Progenitor cell of endocrine pancreas (in vitro differentiated cells): Measurements from ENCODE around the gene BACH2. TPM values are rescaled to one million over a fixed set of nuclear protein-coding genes. Genes with fewer than 3 reads are reported as not detected.

Experiments used
- DNase-seq: peaks from one replicate; pipeline ENCODE4 v3.0.0; 2021; ENCODE audit warnings: low spot score; ENCODE audit not compliant: unreplicated experiment
- H3K27ac Mint-ChIP-seq: 2 replicates; pipeline ENCODE4 v1.8.0; 2021; ENCODE audit warnings: mild to moderate bottlenecking, moderate library complexity, mixed read lengths
- H3K27me3 Mint-ChIP-seq: 2 replicates; pipeline ENCODE4 v1.8.0; 2021; ENCODE audit warnings: mixed read lengths
- H3K36me3 Mint-ChIP-seq: 2 replicates; pipeline ENCODE4 v1.8.0; 2022; ENCODE audit warnings: mixed read lengths; ENCODE audit not compliant: insufficient read depth
- H3K4me1 Mint-ChIP-seq: 2 replicates; pipeline ENCODE4 v1.8.0; 2021; ENCODE audit warnings: low read depth, mixed read lengths
- H3K4me3 Mint-ChIP-seq: 2 replicates; pipeline ENCODE4 v1.8.0; 2021; ENCODE audit warnings: low read depth, mild to moderate bottlenecking, moderate library complexity, mixed read lengths
- H3K9me3 Mint-ChIP-seq: 2 replicates; pipeline ENCODE4 v1.8.0; 2021; ENCODE audit warnings: low read depth, mixed read lengths
- total RNA-seq: library from RNA; stranded (reverse); gene quantifications from 2 replicates; pipeline ENCODE4 v1.2.1, GENCODE V29; 2021
- TF ChIP-seq, protein P1 (sequence below): fragments of 200-600 bp; sonication (generic); IDR thresholded peaks from one replicate; pipeline ENCODE4 v1.5.0; 2021; ENCODE audit warnings: antibody characterized with exemption, mild to moderate bottlenecking; ENCODE audit not compliant: unreplicated experiment

The BACH2 gene
- total RNA-seq, 1 donor from 2014 or later, result 11.2 TPM

DNA sequence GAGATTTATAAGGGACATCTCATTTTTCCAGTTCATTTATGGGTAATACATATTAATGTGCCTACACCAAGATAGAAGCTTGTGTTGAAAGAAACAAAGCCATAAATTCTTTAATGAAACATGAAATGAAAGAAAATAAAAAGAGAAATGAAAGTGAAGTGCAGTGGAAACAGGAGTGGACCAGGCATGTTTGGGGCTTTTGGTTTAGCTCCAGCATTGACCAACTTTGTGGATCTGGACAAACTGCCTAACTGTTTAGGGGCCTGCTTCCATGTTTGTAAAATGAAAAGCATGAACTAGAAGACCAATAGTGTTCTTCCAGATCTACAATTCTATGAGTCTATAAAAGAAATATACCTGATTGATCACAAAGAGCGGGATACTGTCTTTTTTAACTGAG, 277.4 kb downstream of the BACH2 start:
- Mint-ChIP-seq H3K36me3 (no peaks in the 10 kb centered on the region), H3K27ac (no peak overlapping the region), H3K27me3 (no peaks in the 10 kb centered on the region), H3K9me3 (peaks cover 3% of the 10 kb centered on the region), H3K4me3 (no peak overlapping the region), H3K4me1 (no peaks in the 10 kb centered on the region)
- TF ChIP-seq, protein P1, sequence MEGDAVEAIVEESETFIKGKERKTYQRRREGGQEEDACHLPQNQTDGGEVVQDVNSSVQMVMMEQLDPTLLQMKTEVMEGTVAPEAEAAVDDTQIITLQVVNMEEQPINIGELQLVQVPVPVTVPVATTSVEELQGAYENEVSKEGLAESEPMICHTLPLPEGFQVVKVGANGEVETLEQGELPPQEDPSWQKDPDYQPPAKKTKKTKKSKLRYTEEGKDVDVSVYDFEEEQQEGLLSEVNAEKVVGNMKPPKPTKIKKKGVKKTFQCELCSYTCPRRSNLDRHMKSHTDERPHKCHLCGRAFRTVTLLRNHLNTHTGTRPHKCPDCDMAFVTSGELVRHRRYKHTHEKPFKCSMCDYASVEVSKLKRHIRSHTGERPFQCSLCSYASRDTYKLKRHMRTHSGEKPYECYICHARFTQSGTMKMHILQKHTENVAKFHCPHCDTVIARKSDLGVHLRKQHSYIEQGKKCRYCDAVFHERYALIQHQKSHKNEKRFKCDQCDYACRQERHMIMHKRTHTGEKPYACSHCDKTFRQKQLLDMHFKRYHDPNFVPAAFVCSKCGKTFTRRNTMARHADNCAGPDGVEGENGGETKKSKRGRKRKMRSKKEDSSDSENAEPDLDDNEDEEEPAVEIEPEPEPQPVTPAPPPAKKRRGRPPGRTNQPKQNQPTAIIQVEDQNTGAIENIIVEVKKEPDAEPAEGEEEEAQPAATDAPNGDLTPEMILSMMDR, result no peak
- no peak for DNase-seq

DNA sequence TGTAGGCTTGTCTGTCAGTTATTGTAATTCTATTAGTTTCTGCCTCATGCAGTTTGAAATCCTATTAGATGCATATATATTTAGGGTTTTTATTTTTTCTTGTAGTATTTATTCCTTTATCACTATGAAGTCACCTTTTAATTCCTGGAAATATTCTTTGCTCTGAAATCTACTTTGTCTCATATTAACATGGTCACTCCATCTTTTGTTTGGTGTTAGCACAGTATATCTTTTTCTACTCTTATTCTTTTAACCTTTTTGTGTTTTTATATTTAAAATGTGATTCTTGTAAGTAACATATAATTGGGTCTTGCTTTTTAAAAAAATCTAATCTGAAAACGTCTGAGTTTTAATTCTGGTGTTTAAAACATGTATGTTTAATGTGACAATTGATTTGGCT, 280.8 kb downstream of the BACH2 start:
- peaks cover 3% of the 10 kb centered on the region for H3K9me3 Mint-ChIP-seq
- H3K4me1 Mint-ChIP-seq, result no peaks in the 10 kb centered on the region
- H3K27ac Mint-ChIP-seq, result no peak overlapping the region
- TF ChIP-seq, protein P1, result no peak
- no peak overlapping the region for H3K4me3 Mint-ChIP-seq
- H3K27me3 Mint-ChIP-seq, result no peaks in the 10 kb centered on the region
- H3K36me3 Mint-ChIP-seq, result no peaks in the 10 kb centered on the region
- DNase-seq, result no peak

DNA sequence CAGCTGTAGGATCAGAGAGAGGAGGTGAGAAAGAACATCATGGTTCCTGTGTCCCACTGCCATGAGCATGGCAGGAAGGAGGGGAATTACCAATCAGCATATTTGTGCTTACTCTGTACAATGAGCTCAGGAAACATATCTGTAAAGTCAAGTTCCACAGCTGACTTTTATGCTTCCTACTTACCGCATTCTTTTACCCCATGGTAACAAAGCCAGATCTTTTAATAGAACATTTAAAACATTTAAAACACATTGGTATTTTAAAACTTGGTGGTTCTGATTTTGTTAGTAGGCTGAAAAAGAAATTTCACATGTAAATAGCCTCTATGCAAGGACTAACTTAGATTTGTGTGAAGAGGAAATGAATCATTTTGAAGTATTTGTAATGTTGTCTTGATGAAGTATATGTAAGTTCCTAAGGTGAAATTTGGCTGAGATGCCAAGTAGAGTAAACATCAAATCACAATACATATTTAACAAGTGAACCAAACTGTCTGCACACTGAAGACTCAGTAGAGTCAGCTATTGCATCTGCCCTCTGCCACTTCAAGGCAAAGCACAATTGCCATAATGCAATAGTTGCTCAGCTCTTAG, 287.6 kb downstream of the BACH2 start:
- Mint-ChIP-seq H3K9me3 (no peaks in the 10 kb centered on the region), H3K36me3 (no peaks in the 10 kb centered on the region), H3K27me3 (no peaks in the 10 kb centered on the region), H3K4me3 (no peak overlapping the region), H3K4me1 (no peaks in the 10 kb centered on the region), H3K27ac (no peak overlapping the region)
- DNase-seq, result no peak
- TF ChIP-seq, protein P1, result no peak

DNA sequence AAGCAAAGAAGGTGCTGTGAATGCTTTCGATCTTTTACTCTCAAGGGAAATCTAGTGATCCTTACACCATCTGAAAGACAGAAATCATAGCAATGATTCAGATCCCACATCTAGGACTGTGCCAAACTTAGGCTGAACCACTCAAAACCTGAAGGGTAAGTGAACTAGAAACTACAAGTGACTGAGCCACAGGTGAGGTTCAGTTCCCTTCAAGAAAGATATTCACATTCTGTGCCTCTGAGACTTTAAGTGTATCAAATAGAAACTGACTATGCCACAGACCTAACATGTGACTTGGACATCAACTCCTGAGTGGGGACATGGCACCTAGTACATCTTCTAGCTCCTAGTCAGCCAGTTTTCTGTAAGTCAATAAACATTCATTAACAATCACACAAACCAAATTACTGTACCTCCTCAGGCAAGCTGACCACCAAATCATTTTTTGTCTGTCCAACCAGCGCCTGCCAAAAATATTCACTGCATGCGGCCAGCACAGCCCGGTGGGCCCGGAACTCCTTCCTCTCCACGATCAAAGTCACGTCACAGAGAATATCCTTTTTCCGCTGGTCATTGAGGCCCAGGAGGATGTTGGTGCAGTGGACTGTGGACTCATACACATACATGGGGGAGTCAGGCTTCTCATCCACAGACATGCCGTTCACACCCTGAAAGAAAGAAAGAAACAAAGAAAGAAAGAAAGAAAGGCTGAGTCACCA, 288.3 kb downstream of the BACH2 start:
- Mint-ChIP-seq H3K4me3 (no peak overlapping the region), H3K27me3 (no peaks in the 10 kb centered on the region), H3K27ac (no peak overlapping the region), H3K9me3 (no peaks in the 10 kb centered on the region), H3K36me3 (no peaks in the 10 kb centered on the region), H3K4me1 (no peaks in the 10 kb centered on the region)
- no peak for DNase-seq
- TF ChIP-seq, protein P1, result no peak

DNA sequence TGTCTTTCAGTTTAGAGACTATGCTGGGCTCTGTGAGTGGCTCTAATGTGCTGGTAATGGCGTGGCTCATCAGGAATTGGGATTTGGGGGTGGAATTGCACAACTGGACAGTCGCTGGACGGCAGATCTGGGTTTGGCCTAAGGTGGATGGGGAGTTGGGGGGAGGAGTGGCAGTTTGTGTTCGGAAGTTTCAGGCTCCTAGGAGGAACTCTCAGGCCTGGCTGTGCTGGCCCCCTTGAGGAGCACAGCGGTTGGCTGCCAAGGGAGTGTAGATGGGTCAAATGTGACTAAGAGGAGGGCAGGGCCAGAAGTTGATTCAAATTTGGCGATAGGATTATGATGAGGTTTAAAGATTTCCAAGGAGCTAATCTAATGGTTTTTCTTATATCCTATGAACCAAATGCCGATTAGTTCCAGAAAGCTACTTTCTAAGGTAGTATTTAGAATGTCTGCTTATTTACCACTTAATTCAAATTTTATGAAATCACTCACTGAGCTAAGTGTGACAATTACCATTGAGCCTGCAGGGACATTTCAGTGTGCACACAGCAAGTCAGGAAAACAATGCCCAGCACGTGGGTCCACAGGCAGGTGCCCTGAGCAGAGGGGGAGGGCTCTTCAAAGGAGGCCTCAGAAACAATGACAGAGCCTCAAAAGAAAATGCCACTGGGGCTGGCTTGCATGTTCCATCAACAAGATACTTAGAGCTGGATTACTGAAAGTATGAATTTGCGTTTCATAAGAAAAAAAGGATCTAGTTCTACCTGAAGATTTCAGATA, 291.4 kb downstream of the BACH2 start:
- no peak for DNase-seq
- TF ChIP-seq, protein P1, result no peak
- Mint-ChIP-seq H3K9me3 (no peaks in the 10 kb centered on the region), H3K4me1 (no peaks in the 10 kb centered on the region), H3K27ac (peak overlapping the region; percentile 2), H3K4me3 (no peak overlapping the region), H3K36me3 (no peaks in the 10 kb centered on the region), H3K27me3 (no peaks in the 10 kb centered on the region)
